ENCODE measurements around the gene CHN1.

CHN1 gene

GRCh38 chr2:174780856-174781255 is 224.3 kb downstream of the CHN1 start:
- DNase-seq = no peak

- DNase-seq = no peak
Measured at GRCh38 chr2:174780191-174780840, 224.9 kb downstream of the CHN1 start.

- DNase-seq = no peak
Measured at GRCh38 chr2:174779361-174779928, 225.7 kb downstream of the CHN1 start.

GRCh38 chr2:174778085-174778981 is 226.8 kb downstream of the CHN1 start:
- DNase-seq = no peak

- no peak for DNase-seq
Measured at GRCh38 chr2:174777347-174778084, 227.7 kb downstream of the CHN1 start.

- no peak for DNase-seq
Measured at GRCh38 chr2:174776675-174777074, 228.5 kb downstream of the CHN1 start.

GRCh38 chr2:174776223-174776622 is 229.0 kb downstream of the CHN1 start:
- DNase-seq = no peak

GRCh38 chr2:174775571-174775980 is 229.6 kb downstream of the CHN1 start:
- no peak for DNase-seq

GRCh38 chr2:174774886-174775285 is 230.3 kb downstream of the CHN1 start:
- no peak for DNase-seq

- DNase-seq = no peak
Measured at GRCh38 chr2:174773215-174773614, 232.0 kb downstream of the CHN1 start.

- no peak for DNase-seq
Measured at GRCh38 chr2:174772472-174772801, 232.7 kb downstream of the CHN1 start.

GRCh38 chr2:174771631-174772471 is 233.3 kb downstream of the CHN1 start:
- DNase-seq = no peak

GRCh38 chr2:174771136-174771535 is 234.0 kb downstream of the CHN1 start:
- no peak for DNase-seq

GRCh38 chr2:174768557-174768956 is 236.6 kb downstream of the CHN1 start:
- DNase-seq = no peak

- DNase-seq = no peak
Measured at GRCh38 chr2:174766271-174766670, 238.9 kb downstream of the CHN1 start.

- DNase-seq = no peak
Measured at GRCh38 chr2:174765576-174765975, 239.6 kb downstream of the CHN1 start.

- no peak for DNase-seq
Measured at GRCh38 chr2:174764280-174765255, 240.6 kb downstream of the CHN1 start, which contains the start of gene CHRNA1. CHRNA1 (minus strand) TSS chr2:174764472; CDS start chr2:174764394, 78 bp downstream.

GRCh38 chr2:174763780-174764179 is 241.4 kb downstream of the CHN1 start:
- no peak for DNase-seq

- DNase-seq = no peak
Measured at GRCh38 chr2:174762464-174762863, 242.7 kb downstream of the CHN1 start.

- no peak for DNase-seq
Measured at GRCh38 chr2:174761837-174762236, 243.3 kb downstream of the CHN1 start.
